SK-N-SH (cell line): ENCODE measurements around the gene VCAN.

Experiments used
- CTCF ChIP-seq: fragments of 200-600 bp; sonication (generic); IDR thresholded peaks from 2 replicates; pipeline ENCODE4 v1.6.1; 2017; ENCODE audit warnings: antibody characterized with exemption, mild to moderate bottlenecking, moderate library complexity
- ELF1 ChIP-seq: IDR thresholded peaks from 2 replicates; pipeline ENCODE4 v1.4.0; 2012
- EP300 ChIP-seq, 2 experiments: IDR thresholded peaks; 2 replicates each; pipeline versions ENCODE4 v1.4.0 to v1.6.1; 2012; ENCODE audit warnings: borderline replicate concordance in 1 of 2, low read depth in 1 of 2, low read length in 1 of 2
- MAX ChIP-seq: IDR thresholded peaks from 2 replicates; pipeline ENCODE4 v1.4.0; 2012; ENCODE audit warnings: low read depth
- NRF1 ChIP-seq: IDR thresholded peaks from 2 replicates; pipeline ENCODE4 v1.6.1; 2012; ENCODE audit warnings: low read depth, mild to moderate bottlenecking, low read length
- PBX3 ChIP-seq: IDR thresholded peaks from 2 replicates; pipeline ENCODE4; 2012
- RFX5 ChIP-seq: IDR thresholded peaks from 2 replicates; pipeline ENCODE4 v1.6.1; 2012; ENCODE audit warnings: mild to moderate bottlenecking, improper control_type of control experiment, low read length
- RXRA ChIP-seq: IDR thresholded peaks from 2 replicates; pipeline ENCODE4 v1.4.0; 2012; ENCODE audit warnings: low read depth, mild to moderate bottlenecking, borderline replicate concordance
- TAF1 ChIP-seq: IDR thresholded peaks from 2 replicates; pipeline ENCODE4 v1.6.1; 2012; ENCODE audit warnings: low read depth, mild to moderate bottlenecking, low read length, moderate library complexity, borderline replicate concordance
- YY1 ChIP-seq: IDR thresholded peaks from 2 replicates; pipeline ENCODE4 v1.4.0; 2012; ENCODE audit warnings: low read depth, mild to moderate bottlenecking
- ZBTB33 ChIP-seq: IDR thresholded peaks from 2 replicates; pipeline ENCODE4 v1.4.0; 2012; ENCODE audit warnings: low read depth, borderline replicate concordance

- TF ChIP-seq TAF1 (no peak), CTCF (no peak), MAX (no peak), YY1 (no peak), EP300 (IDR thresholded peaks at IDR 0.05; ENCODE audit: borderline replicate concordance in 1 of 2, low read depth in 1 of 2, low read length in 1 of 2) (no peak), RFX5 (no peak), PBX3 (no peak), NRF1 (no peak), RXRA (no peak), ELF1 (no peak), ZBTB33 (no peak)
These were observed 119.4 kb downstream of the VCAN start for GRCh38 chr5:83590966-83591365.
